HCT116 (cell line): ENCODE results near the gene PTPRQ. TPM values are rescaled to one million over a fixed set of nuclear protein-coding genes. Genes with fewer than 3 reads are reported as not detected.

ENCODE experiments used
- ATAC-seq: fragments of 200-7000 bp; cut with Tn5 transposase; 2 replicates; pipeline ENCODE4 v1.9.1; 2020; ENCODE audit warnings: mild to moderate bottlenecking, moderate library complexity
- BruUV-seq: library from RNA; stranded (reverse); fragments of 400-500 nt; replicated peaks from 2 replicates; lab custom pipeline; 2021; lab: Mats Ljungman, UMichigan
- CTCF ChIA-PET: fragments of 300-600 bp; sonication (Branson Sonifier 250); formaldehyde crosslinking; loops from one replicate; lab custom pipeline; 2021; ENCODE audit warnings: antibody characterized with exemption; lab: Charles Lee
- POLR2A ChIA-PET: fragments of 300-600, 350-600 bp; sonication (Branson Sonifier 250); formaldehyde crosslinking; loops from one replicate; lab custom pipeline; 2021; ENCODE audit warnings: antibody characterized with exemption; lab: Charles Lee
- RAD21 ChIA-PET, 2 experiments: fragments of 300-600 bp; sonication (Branson Sonifier 250); formaldehyde crosslinking; loops; one replicate each; lab custom pipeline; 2023; ENCODE audit warnings: low total read pairs in 2 of 2; ENCODE audit not compliant: uncharacterized antibody in 2 of 2, unreplicated experiment in 2 of 2, low non-redundant PET in 1 of 2; lab: Charles Lee
- DNase-seq: peaks from one replicate; pipeline ENCODE4 v3.0.0-alpha.2; 2010; ENCODE audit warnings: low read depth, low spot score
- H2AFZ ChIP-seq: fragments of 200-600 bp; shearing (Covaris generic), sonication (generic); 2 replicates; pipeline ENCODE4 v1.6.1; 2017; ENCODE audit warnings: low read depth, mixed run types, mixed read lengths, antibody characterized with exemption, low read length; ENCODE audit not compliant: poor library complexity, severe bottlenecking
- H3K27ac ChIP-seq: 2 replicates; pipeline ENCODE4 v1.5.1; 2012; ENCODE audit warnings: low read depth, low read length
- H3K27me3 ChIP-seq: fragments of 200-600 bp; sonication (generic); 2 replicates; pipeline ENCODE4 v1.6.1; 2016; ENCODE audit warnings: mixed run types, low read length, mixed read lengths; ENCODE audit not compliant: insufficient read depth
- H3K36me3 ChIP-seq, 2 experiments: fragments of 200-500 bp in 1 of 2; fragments of 200-600 bp in 1 of 2; sonication (Bioruptor generic) in 1 of 2; sonication (generic) in 1 of 2; 2 replicates each; pipeline versions ENCODE4 v1.5.1 to v1.6.1; 2014 to 2016; ENCODE audit warnings: low read length in 2 of 2, inconsistent platforms in 1 of 2, mixed read lengths in 1 of 2, mixed run types in 1 of 2; ENCODE audit not compliant: insufficient read depth in 2 of 2, control insufficient read depth in 1 of 2
- H3K4me1 ChIP-seq, 2 experiments: fragments of 200-600 bp in 1 of 2; sonication (generic) in 1 of 2; 2 replicates each; pipeline versions ENCODE4 v1.5.1 to v1.6.1; 2012 to 2017; ENCODE audit warnings: low read length in 2 of 2, inconsistent platforms in 1 of 2, mild to moderate bottlenecking in 1 of 2, mixed read lengths in 1 of 2, mixed run types in 1 of 2, moderate library complexity in 1 of 2; ENCODE audit not compliant: insufficient read depth in 2 of 2, control insufficient read depth in 1 of 2
- H3K4me2 ChIP-seq: fragments of 200-600 bp; sonication (generic); 2 replicates; pipeline ENCODE4 v1.6.1; 2017; ENCODE audit warnings: mixed run types, low read length, mixed read lengths
- H3K4me3 ChIP-seq, 2 experiments: fragments of 200-600 bp in 1 of 2; sonication (generic) in 1 of 2; replicated peaks in 1 of 2; 2 replicates each; pipeline ENCODE4 v1.5.1; 2011 to 2016; ENCODE audit warnings: low read length in 2 of 2, control low read depth in 1 of 2, low read depth in 1 of 2, mild to moderate bottlenecking in 1 of 2, mixed read lengths in 1 of 2, mixed run types in 1 of 2
- H3K79me2 ChIP-seq: fragments of 200-600 bp; sonication (generic); 2 replicates; pipeline ENCODE4 v1.6.1; 2017; ENCODE audit warnings: mild to moderate bottlenecking, mixed run types, low read length, moderate library complexity, mixed read lengths; ENCODE audit not compliant: insufficient read depth
- H3K9ac ChIP-seq: fragments of 200-600 bp; sonication (generic); 2 replicates; pipeline ENCODE4 v1.6.1; 2016; ENCODE audit warnings: low read length, mixed read lengths
- H3K9me2 ChIP-seq: fragments of 200-600 bp; sonication (generic), shearing (Covaris generic); 2 replicates; pipeline ENCODE4 v1.6.1; 2017; ENCODE audit warnings: mixed run types, mild to moderate bottlenecking, moderate library complexity; ENCODE audit not compliant: insufficient read depth
- H3K9me3 ChIP-seq, 2 experiments: fragments of 200-500 bp in 1 of 2; fragments of 200-600 bp in 1 of 2; sonication (Bioruptor generic) in 1 of 2; sonication (generic) in 1 of 2; 2 replicates each; pipeline ENCODE4 v1.6.1; 2014 to 2017; ENCODE audit warnings: low read length in 2 of 2, mixed read lengths in 2 of 2, inconsistent platforms in 1 of 2, low read depth in 1 of 2, mild to moderate bottlenecking in 1 of 2, mixed run types in 1 of 2, moderate library complexity in 1 of 2; ENCODE audit not compliant: control insufficient read depth in 1 of 2, insufficient read depth in 1 of 2
- H4K20me1 ChIP-seq: fragments of 200-600 bp; sonication (generic), shearing (Covaris generic); 2 replicates; pipeline ENCODE4 v1.6.1; 2017; ENCODE audit warnings: mixed run types, mild to moderate bottlenecking, moderate library complexity; ENCODE audit not compliant: insufficient read depth
- ATF3 ChIP-seq: IDR thresholded peaks from 2 replicates; pipeline ENCODE4 v1.6.1; 2012
- CEBPB ChIP-seq: IDR thresholded peaks from 2 replicates; pipeline ENCODE4 v1.6.1; 2012; ENCODE audit warnings: low read depth
- EGR1 ChIP-seq: IDR thresholded peaks from 2 replicates; pipeline ENCODE4 v1.6.1; 2012; ENCODE audit warnings: low read depth
- ELF1 ChIP-seq: IDR thresholded peaks from 2 replicates; pipeline ENCODE4 v1.6.1; 2012; ENCODE audit warnings: low read depth, borderline replicate concordance
- EZH2 ChIP-seq: fragments of 200-600 bp; sonication (generic); IDR thresholded peaks from 2 replicates; pipeline ENCODE4 v1.6.1; 2017; ENCODE audit warnings: antibody characterized with exemption, mixed run types
- EZH2phosphoT487 ChIP-seq: fragments of 200-600 bp; IDR thresholded peaks from 2 replicates; pipeline ENCODE4 v1.6.1; 2018; ENCODE audit warnings: antibody characterized with exemption, borderline replicate concordance
- FOSL1 ChIP-seq: IDR thresholded peaks from 2 replicates; pipeline ENCODE4 v1.6.1; 2012; ENCODE audit warnings: low read depth
- JUND ChIP-seq: IDR thresholded peaks from 2 replicates; pipeline ENCODE4 v1.6.1; 2012
- MAX ChIP-seq: IDR thresholded peaks from 2 replicates; pipeline ENCODE4 v1.6.1; 2012
- POLR2A ChIP-seq: IDR thresholded peaks from 2 replicates; pipeline ENCODE4 v1.7.0; 2011; ENCODE audit warnings: borderline replicate concordance; ENCODE audit not compliant: insufficient read depth, insufficient read length; ENCODE audit errors: extremely low read depth
- POLR2AphosphoS5 ChIP-seq: IDR thresholded peaks from 2 replicates; pipeline ENCODE4 v1.6.1; 2011; ENCODE audit warnings: mild to moderate bottlenecking, low read depth, low read length, moderate library complexity
- REST ChIP-seq: IDR thresholded peaks from 2 replicates; pipeline ENCODE4 v1.6.1; 2012; ENCODE audit warnings: low read depth
- SIN3A ChIP-seq: IDR thresholded peaks from 2 replicates; pipeline ENCODE4 v1.6.1; 2012; ENCODE audit warnings: low read depth
- SP1 ChIP-seq: IDR thresholded peaks from 2 replicates; pipeline ENCODE4 v1.6.1; 2012; ENCODE audit warnings: low read depth
- SRF ChIP-seq: IDR thresholded peaks from 2 replicates; pipeline ENCODE4 v1.6.1; 2012; ENCODE audit warnings: low read depth
- TCF7L2 ChIP-seq: IDR thresholded peaks from 2 replicates; pipeline ENCODE4 v1.7.0; 2011; ENCODE audit warnings: borderline replicate concordance, inconsistent platforms; ENCODE audit not compliant: insufficient read depth, insufficient read length; ENCODE audit errors: extremely low read depth
- YY1 ChIP-seq: IDR thresholded peaks from 2 replicates; pipeline ENCODE4 v1.6.1; 2011; ENCODE audit warnings: low read length, low read depth, moderate library complexity, mild to moderate bottlenecking; ENCODE audit not compliant: insufficient replicate concordance; ENCODE audit errors: extremely low read depth
- ZBTB33 ChIP-seq: IDR thresholded peaks from 2 replicates; pipeline ENCODE4 v1.6.1; 2011; ENCODE audit warnings: mild to moderate bottlenecking, low read length, moderate library complexity; ENCODE audit not compliant: insufficient replicate concordance; ENCODE audit errors: extremely low read depth
- ZNF274 ChIP-seq: fragments of 200-500 bp; sonication (Bioruptor generic); IDR thresholded peaks from 2 replicates; pipeline ENCODE4 v1.6.1; 2014; ENCODE audit warnings: mild to moderate bottlenecking, low read depth, low read length, inconsistent platforms
- intact Hi-C: fragments of 100-400 bp; cut with micrococcal nuclease; formaldehyde crosslinking; loops from 2 replicates; pipeline ENCODE4 v1.10.0; 2022
- total RNA-seq: library from RNA; stranded (reverse); gene quantifications from one replicate; pipeline ENCODE4 v1.2.1, GENCODE V29; 2021; ENCODE audit not compliant: unreplicated experiment

Gene PTPRQ
- total RNA-seq, 1 experiment from 2014 or later: not detected

GRCh38 chr12:80707126-80707829, 263.2 kb downstream of the PTPRQ start, which contains the start of gene MYF6:
Gene MYF6 (plus strand): TSS chr12:80707634. CDS start chr12:80707720, 86 bp downstream.
- RAD21 ChIA-PET: no interaction called here
- Histone ChIP-seq H3K4me2 (no peak within 1 kb of the TSS), H3K36me3 (no peaks in the 10 kb centered on the region), H3K4me1 (peaks cover 0 to 11% of the 10 kb centered on the region in 2 experiments; a peak in 2 of 4 replicates), H3K9ac (no peak within 1 kb of the TSS), H3K27ac (no peak within 1 kb of the TSS), H4K20me1 (no peaks in the 10 kb centered on the region), H3K4me3 (no peak within 1 kb of the TSS), H3K79me2 (no peaks in the 10 kb centered on the region), H3K9me2 (no peaks in the 10 kb centered on the region), H3K9me3 (no peaks in the 10 kb centered on the region), H2AFZ (no peak within 1 kb of the TSS), H3K27me3 (no peaks in the 10 kb centered on the region)
- ATAC-seq: no peak
- DNase-seq: no peak
- intact Hi-C loops: no loop called here
- TF ChIP-seq REST (no peak), JUND (no peak), MAX (no peak), FOSL1 (no peak), POLR2AphosphoS5 (no peak), EGR1 (no peak), ELF1 (no peak), EZH2 (no peak), SIN3A (no peak), ATF3 (no peak), SRF (no peak), ZBTB33 (no peak), CEBPB (no peak), SP1 (no peak), ZNF274 (no peak), YY1 (no peak), TCF7L2 (no peak), POLR2A (no peak), EZH2phosphoT487 (no peak)
- CTCF ChIA-PET: no interaction called here
- no TSS peak for BruUV-seq
- POLR2A ChIA-PET: no interaction called here
